ENCODE measurements around the gene COX5B.
"Not testable (repeated sequence)": the region's sequence is repeated elsewhere in the genome, so short reads cannot be mapped to it uniquely, and the experiment has no call there.

Gene COX5B, protein sequence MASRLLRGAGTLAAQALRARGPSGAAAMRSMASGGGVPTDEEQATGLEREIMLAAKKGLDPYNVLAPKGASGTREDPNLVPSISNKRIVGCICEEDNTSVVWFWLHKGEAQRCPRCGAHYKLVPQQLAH

DNA sequence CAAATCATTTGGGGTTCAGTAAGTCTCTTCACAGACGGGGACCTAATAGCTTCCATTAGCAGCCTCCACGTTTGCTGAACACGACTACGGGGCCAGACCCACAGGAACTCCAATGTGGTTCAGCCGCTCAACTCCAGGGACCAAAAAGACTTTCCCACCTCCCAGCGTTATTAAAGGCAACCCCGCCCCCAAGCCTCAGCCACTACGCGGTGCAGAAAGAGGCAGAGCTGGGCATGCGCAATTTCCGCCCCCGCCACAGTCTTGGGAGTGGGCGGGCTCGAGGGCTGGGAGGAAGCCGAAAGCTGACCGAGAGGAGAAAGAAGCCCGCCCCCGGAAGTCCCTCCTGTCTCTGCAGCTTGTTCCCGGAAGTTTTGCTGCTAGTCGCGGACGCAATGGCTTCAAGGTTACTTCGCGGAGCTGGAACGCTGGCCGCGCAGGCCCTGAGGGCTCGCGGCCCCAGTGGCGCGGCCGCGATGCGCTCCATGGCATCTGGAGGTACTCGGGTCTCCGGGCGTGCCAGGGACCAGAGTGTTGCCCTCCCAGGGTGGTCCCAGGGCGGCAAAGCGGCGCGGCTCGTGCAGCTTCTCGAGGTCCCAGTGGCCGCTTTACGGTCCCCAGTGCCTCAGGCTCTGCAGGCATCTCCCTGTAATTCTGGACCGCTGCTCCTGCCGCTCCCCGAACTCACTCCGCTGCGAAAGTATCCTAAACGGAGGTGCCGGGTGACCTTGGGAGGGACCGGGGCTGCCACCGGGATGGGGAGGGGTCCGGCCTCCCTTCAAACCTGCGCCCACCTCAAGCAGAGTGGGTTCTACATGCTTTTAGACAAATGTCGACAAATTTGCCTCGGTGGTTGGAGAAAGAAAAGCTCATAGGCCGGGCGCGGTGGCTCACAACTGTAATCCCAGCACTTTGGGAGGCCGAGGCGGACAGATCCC, at the start of gene COX5B:
Gene COX5B (plus strand): TSS at position 368 of the 935 bp plus-strand sequence. CDS start 25 bp downstream, at position 393.
- H3K36me3 ChIP-seq (ENCODE audit: insufficient read depth, low read depth, low read length), result peaks cover 31% of the 10 kb centered on the region
- peaks cover 8% of the 10 kb centered on the region; the same call in 1 of the 2 replicates for H3K4me1 ChIP-seq (ENCODE audit: insufficient read depth, low read length)
- H3K4me3 ChIP-seq (ENCODE audit: low read length), result peak within 1 kb of the TSS; percentile 97
- no peaks in the 10 kb centered on the region for H3K9me3 ChIP-seq (ENCODE audit: insufficient read depth, low read depth, low read length)
- H3K27ac ChIP-seq (ENCODE audit: low read length), result peak within 1 kb of the TSS; percentile 59
- no peaks in the 10 kb centered on the region for H3K27me3 ChIP-seq (ENCODE audit: insufficient read depth, low read length)
- peak within 1 kb of the TSS; percentile 95 for H3K9ac ChIP-seq (ENCODE audit: low read depth, low read length)

DNA sequence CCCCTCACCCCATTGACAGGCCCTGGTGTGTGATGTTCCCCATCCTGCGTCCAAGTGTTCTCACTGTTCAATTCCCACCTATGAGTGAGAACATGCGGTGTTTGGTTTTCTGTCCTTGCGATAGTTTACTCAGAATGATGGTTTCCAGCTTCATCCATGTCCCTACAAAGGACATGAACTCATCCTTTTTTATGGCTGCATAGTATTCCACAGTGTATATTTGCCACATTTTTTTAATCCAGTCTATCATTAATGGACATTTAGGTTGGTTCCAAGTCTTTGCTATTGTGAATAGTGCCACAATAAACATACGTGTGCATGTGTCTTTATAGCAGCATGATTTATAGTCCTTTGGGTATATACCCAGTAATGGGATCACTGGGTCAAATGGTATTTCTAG, 49.7 kb upstream of the COX5B start:
- not testable (repeated sequence) for H3K9ac ChIP-seq (ENCODE audit: low read depth, low read length); H3K27ac ChIP-seq (ENCODE audit: low read length); H3K4me3 ChIP-seq (ENCODE audit: low read length); H3K36me3 ChIP-seq (ENCODE audit: insufficient read depth, low read depth, low read length); H3K9me3 ChIP-seq (ENCODE audit: insufficient read depth, low read depth, low read length); H3K27me3 ChIP-seq (ENCODE audit: insufficient read depth, low read length); H3K4me1 ChIP-seq (ENCODE audit: insufficient read depth, low read length)

DNA sequence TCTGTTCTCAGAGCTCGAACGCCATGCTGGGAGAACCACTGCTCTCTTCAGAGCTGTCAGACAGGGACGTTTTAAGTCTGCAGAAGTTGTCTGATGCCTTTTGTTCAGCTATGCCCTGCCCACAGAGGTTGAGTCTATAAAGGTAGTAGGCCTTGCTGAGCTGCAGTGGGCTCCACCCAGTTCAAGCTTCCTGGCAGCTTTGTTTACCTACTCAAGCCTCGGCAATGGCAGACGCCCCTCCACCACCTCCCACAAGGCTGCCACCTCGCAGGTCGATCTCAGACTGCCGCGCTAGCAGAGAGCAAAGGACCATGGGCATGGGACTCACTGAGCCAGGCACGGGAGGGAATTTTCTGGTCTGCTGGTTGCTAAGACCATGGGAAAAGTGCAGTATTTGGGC, 44.3 kb upstream of the COX5B start:
- H3K36me3 ChIP-seq (ENCODE audit: insufficient read depth, low read depth, low read length); H3K9ac ChIP-seq (ENCODE audit: low read depth, low read length); H3K27ac ChIP-seq (ENCODE audit: low read length); H3K27me3 ChIP-seq (ENCODE audit: insufficient read depth, low read length); H3K4me1 ChIP-seq (ENCODE audit: insufficient read depth, low read length); H3K9me3 ChIP-seq (ENCODE audit: insufficient read depth, low read depth, low read length); H3K4me3 ChIP-seq (ENCODE audit: low read length): not testable (repeated sequence)

DNA sequence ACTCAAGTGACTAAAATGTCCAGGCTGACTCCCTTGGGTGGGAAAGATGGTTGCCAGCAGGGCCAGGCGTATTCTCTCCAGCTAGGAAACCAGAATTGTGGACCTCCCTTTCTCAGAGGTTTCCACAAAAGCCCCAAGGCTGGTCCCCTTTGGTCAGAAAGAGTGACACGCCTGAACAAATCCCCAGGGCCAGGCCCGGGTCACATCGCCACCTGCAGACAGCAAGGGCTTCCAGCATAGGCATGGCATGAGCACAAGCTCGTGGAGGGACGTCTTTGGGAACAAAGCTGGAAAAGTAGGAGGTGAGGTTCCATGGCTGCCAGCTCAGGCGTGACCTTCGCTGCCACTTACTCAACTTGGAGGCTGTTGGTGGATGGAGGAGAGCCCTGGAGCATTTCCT, 40.8 kb upstream of the COX5B start:
- H3K9me3 ChIP-seq (ENCODE audit: insufficient read depth, low read depth, low read length); H3K9ac ChIP-seq (ENCODE audit: low read depth, low read length); H3K4me1 ChIP-seq (ENCODE audit: insufficient read depth, low read length); H3K27ac ChIP-seq (ENCODE audit: low read length); H3K4me3 ChIP-seq (ENCODE audit: low read length); H3K27me3 ChIP-seq (ENCODE audit: insufficient read depth, low read length); H3K36me3 ChIP-seq (ENCODE audit: insufficient read depth, low read depth, low read length): not testable (repeated sequence)

DNA sequence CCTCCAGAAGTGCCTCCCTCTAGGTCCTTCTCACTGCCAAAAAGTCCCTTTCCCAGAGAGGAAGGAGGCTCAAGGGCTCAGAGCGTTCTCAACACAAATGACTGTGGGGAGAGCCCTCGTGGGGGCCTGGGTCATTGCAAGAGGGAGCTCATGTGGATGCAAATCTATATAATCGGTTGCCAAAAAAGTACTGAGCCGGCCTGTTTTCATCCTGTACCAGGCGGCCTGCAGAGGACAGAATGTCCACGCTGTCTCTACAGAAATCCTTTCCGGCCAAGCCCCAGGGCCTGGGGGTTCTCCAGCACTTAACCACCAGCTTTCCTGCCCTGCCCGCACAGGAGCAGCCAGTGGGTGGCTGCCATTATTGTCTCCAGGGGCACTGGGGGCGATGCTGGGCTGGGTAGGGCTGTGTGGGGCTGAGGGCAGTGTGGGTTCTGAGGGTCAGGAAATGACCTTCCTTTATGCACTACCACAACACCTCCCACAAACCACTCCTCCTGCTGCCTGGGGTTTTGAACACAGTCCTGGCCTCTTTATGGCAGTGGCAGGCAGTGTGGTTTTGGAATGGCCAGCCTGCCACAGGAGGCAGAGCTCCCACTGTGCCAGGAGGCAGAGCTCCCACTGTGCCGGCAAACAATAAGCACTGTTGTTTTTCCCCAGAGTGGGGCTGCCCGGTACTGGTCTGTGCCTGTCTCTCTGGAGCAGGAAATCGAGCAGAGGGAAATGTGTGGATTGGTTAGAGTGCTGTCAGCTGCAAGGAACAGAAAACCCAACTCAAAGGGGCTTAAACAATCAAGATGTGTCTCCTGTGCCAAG, 40.1 kb upstream of the COX5B start:
- not testable (repeated sequence) for H3K9me3 ChIP-seq (ENCODE audit: insufficient read depth, low read depth, low read length); H3K27ac ChIP-seq (ENCODE audit: low read length); H3K4me3 ChIP-seq (ENCODE audit: low read length); H3K36me3 ChIP-seq (ENCODE audit: insufficient read depth, low read depth, low read length); H3K4me1 ChIP-seq (ENCODE audit: insufficient read depth, low read length); H3K9ac ChIP-seq (ENCODE audit: low read depth, low read length); H3K27me3 ChIP-seq (ENCODE audit: insufficient read depth, low read length)

DNA sequence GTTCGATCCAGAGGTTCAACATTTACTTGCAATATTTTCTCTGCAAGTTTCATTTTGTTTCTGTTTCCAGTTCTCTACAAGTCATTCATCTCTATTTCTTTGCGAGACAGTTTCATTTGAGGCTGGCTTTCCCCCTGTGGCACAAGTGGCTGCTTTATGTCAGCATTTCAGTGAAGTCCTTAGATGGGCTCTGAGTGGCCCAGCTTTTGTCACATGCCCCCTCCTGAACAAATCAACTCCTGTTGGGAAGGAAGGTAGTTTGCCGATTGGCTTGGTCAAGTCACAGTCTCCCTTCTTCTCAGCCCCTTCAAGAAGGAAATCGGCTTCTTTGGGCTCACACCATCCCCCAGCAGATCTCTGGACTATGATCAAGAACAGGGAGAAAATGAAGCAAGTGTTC, 37.1 kb upstream of the COX5B start:
- H3K27me3 ChIP-seq (ENCODE audit: insufficient read depth, low read length); H3K4me1 ChIP-seq (ENCODE audit: insufficient read depth, low read length); H3K9ac ChIP-seq (ENCODE audit: low read depth, low read length); H3K36me3 ChIP-seq (ENCODE audit: insufficient read depth, low read depth, low read length); H3K27ac ChIP-seq (ENCODE audit: low read length); H3K4me3 ChIP-seq (ENCODE audit: low read length); H3K9me3 ChIP-seq (ENCODE audit: insufficient read depth, low read depth, low read length): not testable (repeated sequence)

DNA sequence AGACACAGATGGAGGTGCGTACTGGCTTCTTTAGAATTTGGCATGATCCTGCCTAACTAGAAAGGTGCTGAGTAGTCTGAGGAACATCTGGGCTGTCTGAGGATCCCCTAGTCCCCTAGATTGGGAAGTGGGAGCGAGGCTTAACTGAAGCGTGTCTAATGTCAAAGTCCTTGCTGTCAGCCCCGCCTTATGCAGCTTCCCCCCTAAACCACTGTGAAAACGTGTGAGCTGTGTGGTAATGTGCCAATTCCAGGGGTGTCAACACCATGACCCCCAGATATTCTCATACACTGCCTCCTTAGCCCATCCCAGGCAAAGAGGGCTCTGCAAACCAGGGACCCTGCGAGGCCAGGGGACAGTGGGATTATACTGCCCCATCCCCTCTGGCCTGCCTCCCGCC, 34.0 kb upstream of the COX5B start:
- H3K9ac ChIP-seq (ENCODE audit: low read depth, low read length); H3K27ac ChIP-seq (ENCODE audit: low read length); H3K36me3 ChIP-seq (ENCODE audit: insufficient read depth, low read depth, low read length); H3K27me3 ChIP-seq (ENCODE audit: insufficient read depth, low read length); H3K4me3 ChIP-seq (ENCODE audit: low read length); H3K4me1 ChIP-seq (ENCODE audit: insufficient read depth, low read length); H3K9me3 ChIP-seq (ENCODE audit: insufficient read depth, low read depth, low read length): not testable (repeated sequence)

DNA sequence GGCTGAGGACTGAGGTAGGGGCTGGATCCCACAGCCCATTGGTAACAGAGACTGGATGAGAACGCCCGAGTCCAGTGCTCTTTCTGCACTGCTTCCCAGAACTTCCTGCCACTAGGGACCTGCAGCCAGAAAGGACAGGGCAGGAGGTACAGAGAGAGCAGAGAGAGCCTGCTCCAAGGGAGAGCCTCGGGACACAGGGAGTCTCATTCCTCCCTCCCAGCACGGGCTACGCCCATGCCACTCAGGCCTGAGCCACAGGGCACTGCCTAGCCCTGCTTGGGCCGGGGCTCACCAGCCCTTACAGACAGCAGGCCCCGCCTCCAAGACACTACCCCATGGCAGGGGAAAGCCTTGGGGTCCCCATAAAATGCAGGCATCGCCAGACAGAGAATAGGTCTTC, 30.1 kb upstream of the COX5B start:
- not testable (repeated sequence) for H3K4me3 ChIP-seq (ENCODE audit: low read length)

DNA sequence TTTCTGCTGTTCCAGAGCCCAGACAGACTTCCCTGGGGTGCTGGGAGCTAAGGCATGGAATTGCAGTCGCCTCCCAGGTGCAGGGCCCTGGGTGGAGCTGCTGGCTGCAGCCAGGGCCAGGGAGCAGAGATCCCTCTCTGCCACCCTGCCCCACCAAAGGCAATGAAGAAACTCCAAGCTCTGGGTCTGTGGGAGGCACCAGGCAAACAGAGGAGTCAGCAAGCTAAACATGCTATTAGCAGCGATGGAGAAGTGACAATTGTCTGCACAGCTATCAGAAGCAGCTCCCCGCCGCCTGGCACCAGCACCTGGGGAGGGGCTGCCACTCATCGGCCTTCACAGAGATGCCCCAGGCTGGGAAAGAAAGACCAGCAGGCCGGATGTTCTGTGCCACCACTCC, 28.0 kb upstream of the COX5B start:
- H3K27ac ChIP-seq (ENCODE audit: low read length), result no peak overlapping the region

More for the DNA sequence above, 30.1 kb upstream of the COX5B start:
- not testable (repeated sequence) for H3K9ac ChIP-seq (ENCODE audit: low read depth, low read length); H3K27ac ChIP-seq (ENCODE audit: low read length); H3K27me3 ChIP-seq (ENCODE audit: insufficient read depth, low read length); H3K36me3 ChIP-seq (ENCODE audit: insufficient read depth, low read depth, low read length); H3K9me3 ChIP-seq (ENCODE audit: insufficient read depth, low read depth, low read length); H3K4me1 ChIP-seq (ENCODE audit: insufficient read depth, low read length)

DNA sequence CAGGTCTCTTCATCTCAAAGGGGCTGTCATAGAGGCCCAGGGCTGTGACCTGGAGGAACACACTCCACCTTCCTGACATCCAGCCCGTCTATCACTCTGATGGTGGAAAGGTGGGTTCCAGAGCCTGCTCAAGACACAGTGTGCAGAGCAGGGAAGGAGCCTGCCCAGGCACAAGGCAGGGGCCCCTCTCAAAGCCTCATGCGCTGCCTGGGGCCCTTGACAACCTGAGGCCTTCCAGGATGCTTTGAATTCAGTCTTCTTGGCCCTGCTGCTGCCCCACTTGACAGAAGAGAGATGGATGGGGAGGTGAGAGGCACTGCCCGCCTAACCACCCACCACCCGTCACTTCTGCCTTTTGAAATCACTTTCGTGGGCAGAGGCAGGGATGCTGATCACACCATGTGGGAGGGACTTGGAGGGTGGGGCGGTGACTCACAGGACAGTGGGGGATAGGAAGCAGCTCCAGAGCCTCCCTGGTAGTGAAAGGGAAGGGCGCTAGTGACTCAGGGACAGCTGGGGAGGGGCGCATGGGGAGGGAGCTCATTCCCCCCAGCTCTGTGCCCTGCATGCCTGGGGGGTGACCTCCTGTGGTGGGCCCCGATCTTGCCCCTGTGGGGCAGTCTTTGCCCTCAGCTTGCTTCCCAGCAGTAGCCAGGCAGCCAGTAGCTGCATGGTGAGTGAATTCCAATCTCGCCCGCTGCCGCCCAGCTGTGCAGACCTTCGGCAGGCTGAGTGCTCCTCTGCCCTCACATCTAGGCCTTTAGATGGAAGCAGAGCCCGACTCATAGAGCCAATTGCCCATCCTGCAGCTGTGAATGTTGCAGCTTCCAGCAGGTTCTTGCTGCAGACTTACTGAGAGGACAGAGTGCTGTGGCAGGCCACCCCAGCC, 26.7 kb upstream of the COX5B start:
- not testable (repeated sequence) for H3K9ac ChIP-seq (ENCODE audit: low read depth, low read length); H3K4me3 ChIP-seq (ENCODE audit: low read length); H3K27me3 ChIP-seq (ENCODE audit: insufficient read depth, low read length); H3K9me3 ChIP-seq (ENCODE audit: insufficient read depth, low read depth, low read length); H3K27ac ChIP-seq (ENCODE audit: low read length); H3K4me1 ChIP-seq (ENCODE audit: insufficient read depth, low read length); H3K36me3 ChIP-seq (ENCODE audit: insufficient read depth, low read depth, low read length)

More for the DNA sequence above, 28.0 kb upstream of the COX5B start:
- Histone ChIP-seq H3K9me3 (ENCODE audit: insufficient read depth, low read depth, low read length) (no peaks in the 10 kb centered on the region), H3K4me3 (ENCODE audit: low read length) (no peak overlapping the region), H3K36me3 (ENCODE audit: insufficient read depth, low read depth, low read length) (no peaks in the 10 kb centered on the region), H3K4me1 (ENCODE audit: insufficient read depth, low read length) (no peaks in the 10 kb centered on the region), H3K9ac (ENCODE audit: low read depth, low read length) (no peak overlapping the region), H3K27me3 (ENCODE audit: insufficient read depth, low read length) (no peaks in the 10 kb centered on the region)

DNA sequence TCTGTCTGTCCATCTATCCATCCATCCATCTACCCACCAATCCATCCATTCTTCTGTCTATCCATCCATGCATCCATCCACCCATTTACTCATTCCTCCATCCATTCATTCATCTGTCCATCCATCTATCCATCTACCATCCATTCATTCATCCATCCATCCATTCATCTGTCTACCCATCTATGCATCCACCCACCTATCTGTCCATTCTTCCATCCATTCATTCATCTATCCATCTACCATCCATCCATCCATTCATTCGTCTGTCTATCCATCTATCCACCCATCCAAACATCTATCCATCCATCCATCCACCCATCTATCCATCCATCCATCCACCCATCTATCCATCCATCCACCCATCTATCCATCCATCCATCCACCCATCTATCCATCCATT, 25.4 kb upstream of the COX5B start:
- H3K9ac ChIP-seq (ENCODE audit: low read depth, low read length); H3K4me3 ChIP-seq (ENCODE audit: low read length); H3K9me3 ChIP-seq (ENCODE audit: insufficient read depth, low read depth, low read length); H3K4me1 ChIP-seq (ENCODE audit: insufficient read depth, low read length); H3K27ac ChIP-seq (ENCODE audit: low read length); H3K36me3 ChIP-seq (ENCODE audit: insufficient read depth, low read depth, low read length); H3K27me3 ChIP-seq (ENCODE audit: insufficient read depth, low read length): not testable (repeated sequence)

Measured in iPS-20b (cell line).